Stimulated activated CD4-positive, alpha-beta T cell treated with anti-CD3 and anti-CD28 coated beads, Interleukin-12 subunit alpha, Interleukin-12 subunit beta, amount 100 ng/mL, for 48 hours (primary cell): ENCODE results near the gene SEC14L2.
"Not testable (repeated sequence)": the region's sequence is repeated elsewhere in the genome, so short reads cannot be mapped to it uniquely, and the experiment has no call there.

Experiments used
- DNase-seq, 3 donors: peaks; one replicate each; pipeline ENCODE4 v3.0.0-alpha.2; 2020; ENCODE audit warnings: low read depth in 2 of 3, low spot score in 1 of 3

SEC14L2 gene

GRCh38 chr22:30375312-30375849, 21.4 kb upstream of the SEC14L2 start:
- DNase-seq: no peak

- DNase-seq: no peak
Measured at GRCh38 chr22:30380011-30380410, 16.8 kb upstream of the SEC14L2 start.

GRCh38 chr22:30381264-30381663, 15.6 kb upstream of the SEC14L2 start:
- DNase-seq: peak in 1 of 3 donors; percentile 25

GRCh38 chr22:30382340-30382739, 14.5 kb upstream of the SEC14L2 start:
- DNase-seq: no peak

- no peak for DNase-seq
Measured at GRCh38 chr22:30383061-30383460, 13.8 kb upstream of the SEC14L2 start.

GRCh38 chr22:30385942-30386341, 10.9 kb upstream of the SEC14L2 start:
- DNase-seq: no peak

GRCh38 chr22:30386608-30386959, 10.2 kb upstream of the SEC14L2 start:
- DNase-seq: no peak

- peak; percentile 48 to 70 (median 64) for DNase-seq
Measured at GRCh38 chr22:30386960-30387827, 9.6 kb upstream of the SEC14L2 start, which contains the start of gene RNF215. TSS of gene RNF215 (minus strand) at chr22:30387411. CDS start at chr22:30387313, 98 bp downstream.

GRCh38 chr22:30390974-30391691, 5.7 kb upstream of the SEC14L2 start:
- DNase-seq: peak; percentile 65 to 76 (median 74)

- no peak for DNase-seq
Measured at GRCh38 chr22:30392661-30393321, 4.0 kb upstream of the SEC14L2 start.

- no peak for DNase-seq
Measured at GRCh38 chr22:30393322-30393680, 3.5 kb upstream of the SEC14L2 start.

- DNase-seq: no peak
Measured at GRCh38 chr22:30393885-30394284, 2.9 kb upstream of the SEC14L2 start.

GRCh38 chr22:30397656-30398635, 1.1 kb downstream of the SEC14L2 start:
- DNase-seq: no peak

GRCh38 chr22:30398685-30399680, 2.2 kb downstream of the SEC14L2 start:
- DNase-seq: no peak

GRCh38 chr22:30399718-30400117, 2.9 kb downstream of the SEC14L2 start:
- no peak for DNase-seq

- DNase-seq: no peak
Measured at GRCh38 chr22:30400159-30400558, 3.3 kb downstream of the SEC14L2 start.

- not testable (repeated sequence) for DNase-seq
Measured at GRCh38 chr22:30401024-30401423, 4.2 kb downstream of the SEC14L2 start.

GRCh38 chr22:30402028-30402765, 5.4 kb downstream of the SEC14L2 start:
- DNase-seq: no peak

- DNase-seq: not testable (repeated sequence)
Measured at GRCh38 chr22:30402766-30403104, 5.9 kb downstream of the SEC14L2 start.
